Measurements from ENCODE around the gene RUNX1. TPM values are rescaled to one million over a fixed set of nuclear protein-coding genes. Genes with fewer than 3 reads are reported as not detected.
A peak's percentile ranks its signal among the peaks of the same experiment; 100 is the strongest.

RUNX1 gene
- total and polyA plus RNA-seq, 10 of the 15 experiments (the other 5 are each of a cell fraction or from before 2014, with no cell fraction given) = 0.90 to 15.2 (median 4.1) TPM

DNA sequence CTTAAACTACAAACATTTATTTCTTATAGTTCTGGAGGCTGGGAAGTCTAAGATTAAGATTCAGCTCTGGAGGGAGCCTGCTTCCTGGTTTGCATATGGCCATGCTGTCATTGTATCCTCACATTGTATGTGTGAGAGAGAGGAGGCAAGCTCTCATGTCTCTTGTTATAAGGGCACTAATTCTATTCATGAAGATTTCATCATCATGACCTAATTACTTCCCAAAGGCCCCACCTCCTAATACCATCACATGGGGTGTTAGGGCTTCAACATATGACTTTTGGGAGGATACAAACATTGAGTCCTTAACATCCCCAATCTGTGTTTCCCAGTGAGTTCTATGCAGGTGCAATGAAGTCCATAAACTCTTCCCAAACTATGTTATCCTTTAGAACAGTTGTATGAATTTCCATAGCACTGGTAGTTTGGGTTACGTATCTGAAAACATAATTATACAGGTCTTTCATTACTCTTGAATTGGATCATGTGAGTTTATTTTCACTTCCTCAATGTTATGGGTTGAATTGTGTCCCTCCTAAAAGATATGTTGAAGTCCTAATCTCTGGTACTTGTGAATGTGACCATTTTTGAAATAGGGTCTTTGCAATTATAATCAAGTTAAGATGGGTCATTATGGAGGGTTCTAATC is 124.2 kb downstream of the RUNX1 start:
- RAD21 ChIA-PET (ENCODE audit: unreplicated experiment) = no interaction called here
- DNase-seq (ENCODE audit: low read depth, low spot score) (no peak), FAIRE-seq (no peak), ATAC-seq (no peak)
- POLR2A ChIA-PET = no interaction called here
- Histone ChIP-seq H3K36me3 (ENCODE audit: control insufficient read depth in 2 of 2, insufficient read depth in 2 of 2, low read length in 1 of 2) (no peaks in the 10 kb centered on the region), H3K9me3 (replicated peaks; ENCODE audit: control insufficient read depth, insufficient read depth, low read length) (no peaks in the 10 kb centered on the region), H3K4me2 (ENCODE audit: control insufficient read depth, insufficient read depth) (no peak overlapping the region), H4K20me1 (ENCODE audit: control insufficient read depth, insufficient read depth) (no peaks in the 10 kb centered on the region), H2AFZ (ENCODE audit: control insufficient read depth, low read depth, low read length) (no peak overlapping the region), H3K4me3 (no peak overlapping the region), H3K27me3 (replicated peaks in 1 of 2; ENCODE audit: control insufficient read depth in 2 of 2, insufficient read depth in 2 of 2, low read length in 1 of 2) (peaks cover 0 to 2% of the 10 kb centered on the region in 2 experiments; a peak in 2 of 4 replicates), H3K27ac (ENCODE audit: control insufficient read depth, insufficient read depth) (no peak overlapping the region), H3K79me2 (ENCODE audit: control insufficient read depth, insufficient read depth, low read length) (no peaks in the 10 kb centered on the region), H3K4me1 (ENCODE audit: control insufficient read depth, insufficient read depth, low read length) (no peaks in the 10 kb centered on the region), H3K9ac (ENCODE audit: control insufficient read depth, insufficient read depth, low read length) (no peak overlapping the region)
- CTCF ChIA-PET = no interaction called here
- 35% methylated on average over 1 of the region's 1 CpG for WGBS (ENCODE audit: insufficient coverage, insufficient replicate concordance, low lambda C conversion rate, missing lambda C conversion rate)
- no TSS peak for BruUV-seq (replicated peaks)
- intact Hi-C loops (cut with micrococcal nuclease; ENCODE audit: unreplicated experiment) = no loop called here
- TF ChIP-seq NFIC (IDR thresholded peaks at IDR 0.05; ENCODE audit: low read depth, low read length) (no peak), BHLHE40 (IDR thresholded peaks at IDR 0.05; ENCODE audit: borderline replicate concordance in 1 of 2, low read depth in 2 of 2, low read length in 1 of 2) (0 out of 4 replicates have a peak, but pooled peaks of 1 of the 2 experiments have one; percentile 16), CREB1 (IDR thresholded peaks at IDR 0.05; ENCODE audit: low read depth) (no peak), NFXL1 (IDR thresholded peaks at IDR 0.05; ENCODE audit: borderline replicate concordance) (no peak), KDM1A (IDR thresholded peaks at IDR 0.05; ENCODE audit: borderline replicate concordance) (no peak), CBX3 (IDR thresholded peaks at IDR 0.05; ENCODE audit: borderline replicate concordance, low read depth) (no peak), EED (IDR thresholded peaks at IDR 0.05; ENCODE audit: low read depth) (no peak), SP1 (IDR thresholded peaks at IDR 0.05; ENCODE audit: low read depth, low read length) (no peak), RFX5 (IDR thresholded peaks at IDR 0.05; ENCODE audit: low read depth, low read length) (no peak), KLF5 (IDR thresholded peaks at IDR 0.05; ENCODE audit: partially characterized antibody) (no peak), SPI1 (IDR thresholded peaks at IDR 0.05; ENCODE audit: borderline replicate concordance, insufficient read depth, low read depth, low read length) (peak; percentile 73), TCF7 (IDR thresholded peaks at IDR 0.05; ENCODE audit: borderline replicate concordance) (no peak), RAD21 (IDR thresholded peaks at IDR 0.05; ENCODE audit: insufficient read depth, low read depth, low read length) (no peak), DPF2 (IDR thresholded peaks at IDR 0.05) (no peak), CBX5 (IDR thresholded peaks at IDR 0.05; ENCODE audit: low read depth) (no peak)
- TF ChIP-seq, protein P1, sequence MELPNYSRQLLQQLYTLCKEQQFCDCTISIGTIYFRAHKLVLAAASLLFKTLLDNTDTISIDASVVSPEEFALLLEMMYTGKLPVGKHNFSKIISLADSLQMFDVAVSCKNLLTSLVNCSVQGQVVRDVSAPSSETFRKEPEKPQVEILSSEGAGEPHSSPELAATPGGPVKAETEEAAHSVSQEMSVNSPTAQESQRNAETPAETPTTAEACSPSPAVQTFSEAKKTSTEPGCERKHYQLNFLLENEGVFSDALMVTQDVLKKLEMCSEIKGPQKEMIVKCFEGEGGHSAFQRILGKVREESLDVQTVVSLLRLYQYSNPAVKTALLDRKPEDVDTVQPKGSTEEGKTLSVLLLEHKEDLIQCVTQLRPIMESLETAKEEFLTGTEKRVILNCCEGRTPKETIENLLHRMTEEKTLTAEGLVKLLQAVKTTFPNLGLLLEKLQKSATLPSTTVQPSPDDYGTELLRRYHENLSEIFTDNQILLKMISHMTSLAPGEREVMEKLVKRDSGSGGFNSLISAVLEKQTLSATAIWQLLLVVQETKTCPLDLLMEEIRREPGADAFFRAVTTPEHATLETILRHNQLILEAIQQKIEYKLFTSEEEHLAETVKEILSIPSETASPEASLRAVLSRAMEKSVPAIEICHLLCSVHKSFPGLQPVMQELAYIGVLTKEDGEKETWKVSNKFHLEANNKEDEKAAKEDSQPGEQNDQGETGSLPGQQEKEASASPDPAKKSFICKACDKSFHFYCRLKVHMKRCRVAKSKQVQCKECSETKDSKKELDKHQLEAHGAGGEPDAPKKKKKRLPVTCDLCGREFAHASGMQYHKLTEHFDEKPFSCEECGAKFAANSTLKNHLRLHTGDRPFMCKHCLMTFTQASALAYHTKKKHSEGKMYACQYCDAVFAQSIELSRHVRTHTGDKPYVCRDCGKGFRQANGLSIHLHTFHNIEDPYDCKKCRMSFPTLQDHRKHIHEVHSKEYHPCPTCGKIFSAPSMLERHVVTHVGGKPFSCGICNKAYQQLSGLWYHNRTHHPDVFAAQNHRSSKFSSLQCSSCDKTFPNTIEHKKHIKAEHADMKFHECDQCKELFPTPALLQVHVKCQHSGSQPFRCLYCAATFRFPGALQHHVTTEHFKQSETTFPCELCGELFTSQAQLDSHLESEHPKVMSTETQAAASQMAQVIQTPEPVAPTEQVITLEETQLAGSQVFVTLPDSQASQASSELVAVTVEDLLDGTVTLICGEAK (IDR thresholded peaks at IDR 0.05; ENCODE audit: borderline replicate concordance) = no peak
- SMC1A ChIA-PET (ENCODE audit: uncharacterized antibody, unreplicated experiment) = no interaction called here
- in situ Hi-C loops (cut with MboI) = loop anchor here (10.0 kb wide), 1 partner anchor 60 kb away; no protein-coding TSS in a partner anchor

Data from GM12878 (cell line).